NOMO-1 treated with dmso at 0.1 percent for 144 hours (cell line): Measurements from ENCODE around the gene CRHR1.

Source experiments
- DNase-seq: peaks from one replicate; lab custom pipeline; 2025; ENCODE audit not compliant: unreplicated experiment; lab: John Stamatoyannopoulos, UW

CRHR1 gene

GRCh38 chr17:45819632-45820031 lies 35.5 kb downstream of the CRHR1 start:
- no peak for DNase-seq

- no peak for DNase-seq
Observed at GRCh38 chr17:45820052-45820780, 36.1 kb downstream of the CRHR1 start.

GRCh38 chr17:45821147-45821546 lies 37.0 kb downstream of the CRHR1 start:
- DNase-seq, result no peak

DNA sequence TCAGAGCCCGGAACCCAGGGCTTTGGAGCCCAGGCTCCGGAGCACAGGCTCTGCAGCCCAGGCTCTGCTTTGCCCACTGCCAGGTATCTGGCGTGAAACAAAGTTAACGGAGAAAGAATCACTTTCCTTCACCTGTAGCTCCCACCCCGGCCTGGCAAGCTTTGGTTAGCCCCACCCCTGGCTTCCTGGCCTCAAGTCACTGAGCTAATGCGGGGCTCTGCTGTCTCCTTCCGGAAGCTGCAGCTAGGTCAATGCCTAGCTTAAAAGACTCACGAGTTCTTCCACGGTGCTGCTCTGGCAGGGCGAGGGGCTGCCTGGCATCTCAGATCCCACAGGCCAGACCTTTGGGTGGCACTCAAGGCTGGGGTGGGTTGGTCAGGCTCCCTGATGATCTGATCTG lies 39.5 kb downstream of the CRHR1 start:
- DNase-seq, result no peak

DNA sequence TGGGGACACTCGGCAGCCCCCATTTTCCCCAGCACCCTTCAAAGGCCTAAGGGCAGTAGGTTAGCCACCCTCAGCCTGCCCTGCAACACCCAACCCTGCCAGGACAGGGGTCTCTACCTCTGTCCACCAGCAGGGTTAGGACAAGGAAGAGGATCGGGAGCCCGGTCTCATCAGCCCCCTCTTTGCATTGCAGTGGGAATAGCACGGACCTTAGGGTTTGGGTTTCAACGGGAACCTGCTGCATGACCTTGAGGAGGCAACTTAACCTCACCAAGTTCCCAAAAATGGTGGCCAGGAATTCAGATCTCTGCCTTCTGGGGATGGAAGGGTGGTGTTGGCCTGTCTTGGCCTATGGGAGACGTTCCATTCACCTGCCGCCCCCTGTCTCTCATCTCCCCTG lies 40.4 kb downstream of the CRHR1 start:
- no peak for DNase-seq

DNA sequence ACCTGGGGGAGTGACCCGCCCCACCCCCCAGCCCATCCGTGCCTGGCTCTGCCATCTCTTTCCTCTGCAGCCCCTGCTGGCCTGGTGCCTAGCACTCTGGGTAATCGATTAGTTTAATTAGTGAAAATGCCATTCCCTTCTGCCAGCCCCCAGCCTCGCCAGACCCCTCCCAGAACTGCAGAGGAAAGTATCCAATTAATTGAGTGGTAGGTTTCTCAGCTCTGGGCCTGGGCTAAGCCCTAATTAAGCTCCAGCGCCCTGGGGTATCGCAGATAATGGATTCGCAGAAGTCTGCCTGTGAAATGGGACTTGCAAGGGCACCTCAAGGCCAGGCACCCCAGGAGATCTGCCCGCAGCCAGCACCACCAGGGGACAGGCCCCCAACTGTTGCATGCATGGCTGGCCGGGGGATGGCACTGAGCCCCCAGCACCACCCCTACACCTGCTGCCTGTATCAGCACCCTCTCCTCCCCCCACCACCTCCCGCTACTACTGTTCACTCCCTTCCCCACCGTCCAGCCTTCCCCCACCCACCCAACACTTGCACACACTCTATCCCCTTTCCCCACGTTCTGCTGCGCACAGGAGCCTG lies 40.9 kb downstream of the CRHR1 start:
- no peak for DNase-seq

DNA sequence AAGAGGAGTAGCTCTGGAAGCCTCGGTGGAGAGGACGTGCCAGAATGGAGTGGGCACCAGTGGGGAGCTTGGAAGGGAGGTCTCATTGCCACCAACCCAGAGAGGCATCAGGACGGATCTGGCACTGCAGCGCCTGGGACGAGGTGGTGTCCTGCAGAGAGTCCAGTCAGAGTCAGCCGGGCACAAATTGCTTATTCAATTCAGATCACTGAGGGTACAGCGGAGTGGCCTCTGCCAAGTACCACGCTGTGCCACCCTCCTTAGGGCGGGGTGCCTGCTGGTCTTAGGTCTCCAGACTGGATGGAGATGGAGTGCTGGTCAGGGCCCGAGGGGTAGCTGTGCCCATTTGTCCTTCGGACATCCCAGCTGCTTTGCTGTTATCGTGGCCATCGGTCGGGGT lies 41.7 kb downstream of the CRHR1 start:
- DNase-seq, result no peak

GRCh38 chr17:45826919-45827588 lies 42.9 kb downstream of the CRHR1 start:
- DNase-seq, result no peak

DNA sequence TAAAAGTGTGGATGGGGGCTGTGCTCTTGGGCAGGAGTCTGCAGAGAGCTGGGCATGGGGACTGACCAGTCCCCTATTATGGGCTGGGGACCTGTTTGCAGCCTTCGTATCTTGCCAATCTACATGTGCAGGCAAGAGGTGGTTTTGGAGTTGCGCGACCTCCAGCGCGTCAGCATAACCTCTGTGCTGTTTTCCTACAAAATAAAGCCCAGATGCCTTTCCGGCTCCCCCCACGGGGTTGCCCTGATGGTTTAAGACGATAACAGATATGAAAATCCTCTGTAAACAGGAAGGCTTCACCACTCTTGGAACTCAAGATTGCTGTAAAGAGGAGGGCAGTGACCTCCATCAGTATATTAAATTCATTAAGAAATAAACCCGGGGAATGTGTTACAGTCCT lies 44.1 kb downstream of the CRHR1 start:
- no peak for DNase-seq

DNA sequence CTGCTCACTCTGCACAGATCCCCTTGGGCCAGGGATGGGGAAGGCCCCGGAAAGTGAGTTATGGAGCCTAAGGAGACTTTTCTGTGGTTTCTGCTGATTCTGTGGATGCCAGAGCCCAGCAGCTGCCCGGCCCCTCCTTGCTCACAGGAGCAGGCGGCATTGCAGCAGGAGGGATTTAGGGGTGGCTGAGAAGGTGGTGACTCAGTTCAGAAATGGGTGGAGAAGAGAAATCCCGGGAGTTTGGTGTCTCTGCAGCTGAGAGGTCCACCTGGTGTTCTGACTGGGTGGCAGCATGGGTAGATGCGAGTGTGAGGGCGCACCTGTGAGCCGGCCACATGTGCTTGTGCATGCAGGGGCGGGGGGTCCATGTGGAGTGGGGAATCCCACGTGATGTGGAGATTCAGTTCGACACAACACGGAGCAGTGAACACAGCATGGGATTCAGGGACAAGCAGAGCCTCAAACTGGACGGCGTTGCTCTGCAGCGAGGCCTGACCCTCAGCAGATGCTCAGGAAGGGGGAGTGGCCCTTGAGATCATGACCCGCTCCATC lies 44.5 kb downstream of the CRHR1 start:
- no peak for DNase-seq

DNA sequence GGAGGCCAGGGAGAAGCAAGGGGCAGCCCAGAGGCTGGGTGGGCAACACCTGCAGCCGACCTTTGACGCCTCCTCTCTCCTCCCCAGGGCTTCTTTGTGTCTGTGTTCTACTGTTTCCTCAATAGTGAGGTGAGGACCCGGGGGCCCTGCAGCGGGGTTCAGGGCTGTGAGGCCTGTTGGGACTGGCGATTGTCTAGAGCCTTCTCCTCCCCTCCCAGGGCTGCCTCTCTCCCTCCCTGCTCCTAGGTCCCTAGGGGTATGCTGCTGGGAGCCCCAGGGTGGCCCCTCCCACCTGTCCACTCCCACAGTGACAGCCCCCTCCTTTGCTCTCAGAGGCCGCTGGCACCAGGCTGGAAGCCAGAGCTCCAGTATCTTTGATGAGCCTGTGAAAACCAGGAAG lies 49.8 kb downstream of the CRHR1 start:
- no peak for DNase-seq

DNA sequence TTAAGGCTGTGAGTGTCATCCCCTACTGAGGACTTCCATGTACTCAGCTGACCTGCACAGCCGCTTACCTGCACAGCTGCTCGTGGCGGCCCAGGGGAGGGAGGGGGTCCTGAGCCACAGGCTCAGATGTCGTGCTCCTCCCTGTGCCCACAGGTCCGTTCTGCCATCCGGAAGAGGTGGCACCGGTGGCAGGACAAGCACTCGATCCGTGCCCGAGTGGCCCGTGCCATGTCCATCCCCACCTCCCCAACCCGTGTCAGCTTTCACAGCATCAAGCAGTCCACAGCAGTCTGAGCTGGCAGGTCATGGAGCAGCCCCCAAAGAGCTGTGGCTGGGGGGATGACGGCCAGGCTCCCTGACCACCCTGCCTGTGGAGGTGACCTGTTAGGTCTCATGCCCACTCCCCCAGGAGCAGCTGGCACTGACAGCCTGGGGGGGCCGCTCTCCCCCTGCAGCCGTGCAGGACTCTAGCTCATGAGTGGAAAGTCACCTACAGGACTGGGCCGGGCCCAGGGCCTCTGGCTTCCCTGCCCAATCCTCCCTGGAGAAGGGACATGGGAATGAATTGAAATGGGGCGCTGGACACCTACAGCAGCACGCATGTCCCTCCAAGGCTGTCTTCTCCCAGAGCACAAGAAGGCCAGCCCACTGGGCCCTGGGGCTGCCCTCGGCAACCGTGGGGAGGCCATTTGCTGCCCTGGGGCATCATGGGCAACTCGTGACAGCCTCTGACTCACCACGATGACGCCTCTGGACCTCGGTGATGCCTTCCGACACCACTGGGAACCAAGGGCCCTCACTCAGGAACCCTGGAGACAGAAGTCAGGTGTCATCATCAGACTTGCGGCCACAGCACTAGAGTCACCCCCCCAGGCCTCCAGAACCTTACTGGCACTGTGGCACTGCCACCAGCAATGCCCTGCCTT lies 50.6 kb downstream of the CRHR1 start:
- DNase-seq, result no peak

- DNase-seq, result no peak
Observed at GRCh38 chr17:45835481-45835880, 51.4 kb downstream of the CRHR1 start.

- DNase-seq, result no peak
Observed at GRCh38 chr17:45836047-45837044, 52.2 kb downstream of the CRHR1 start.

DNA sequence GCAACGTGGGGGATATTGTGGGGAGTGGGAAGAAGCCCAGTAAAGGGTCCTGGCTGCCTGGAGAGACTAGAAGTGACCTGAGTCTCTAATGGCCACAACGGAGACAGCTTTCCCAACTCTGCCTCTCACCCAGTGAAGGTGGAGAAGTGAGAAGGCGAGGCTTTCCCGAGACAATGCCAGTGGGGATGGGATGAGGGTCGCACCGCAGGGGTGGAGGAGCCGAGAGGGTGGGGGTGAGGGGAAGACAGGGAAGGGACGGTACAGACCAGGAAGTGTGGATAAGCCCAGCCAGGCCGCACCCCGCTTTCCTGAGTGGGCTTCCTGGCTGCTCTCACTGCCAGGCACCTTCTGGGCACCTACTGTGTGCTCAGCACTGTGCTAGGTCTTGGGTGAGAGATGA lies 53.1 kb downstream of the CRHR1 start:
- DNase-seq, result no peak

- no peak for DNase-seq
Observed at GRCh38 chr17:45837603-45838002, 53.5 kb downstream of the CRHR1 start.

GRCh38 chr17:45838751-45839295 lies 54.7 kb downstream of the CRHR1 start:
- no peak for DNase-seq

GRCh38 chr17:45839442-45839841 lies 55.3 kb downstream of the CRHR1 start:
- no peak for DNase-seq

GRCh38 chr17:45841186-45841585 lies 57.1 kb downstream of the CRHR1 start:
- DNase-seq, result no peak
